H9 (cell line): ENCODE data around the gene MMP14. TPM values are rescaled to one million over a fixed set of nuclear protein-coding genes. Genes with fewer than 3 reads are reported as not detected.

Source experiments
- DNase-seq: peaks from one replicate; pipeline ENCODE4 v3.0.0-alpha.2; 2017
- H2AFZ ChIP-seq: one replicate; pipeline ENCODE4 v1.6.1; 2013; ENCODE audit warnings: mild to moderate bottlenecking, low read length, control low read depth, moderate library complexity
- H2AK5ac ChIP-seq: 2 replicates; pipeline ENCODE4 v1.6.1; 2013; ENCODE audit warnings: low read length, control low read depth, mixed read lengths; ENCODE audit not compliant: insufficient read length
- H2BK120ac ChIP-seq: one replicate; pipeline ENCODE4 v1.6.1; 2013; ENCODE audit warnings: low read depth, mild to moderate bottlenecking, low read length, control low read depth, inconsistent platforms; ENCODE audit not compliant: poor library complexity, severe bottlenecking
- H2BK12ac ChIP-seq: 2 replicates; pipeline ENCODE4 v1.6.1; 2013; ENCODE audit warnings: low read length, control low read depth, mixed read lengths, low read depth; ENCODE audit not compliant: insufficient read length
- H2BK15ac ChIP-seq: 2 replicates; pipeline ENCODE4 v1.6.1; 2013; ENCODE audit warnings: low read depth, low read length, control low read depth
- H2BK20ac ChIP-seq: one replicate; pipeline ENCODE4 v1.6.1; 2013; ENCODE audit warnings: low read depth, mild to moderate bottlenecking, low read length, control low read depth, inconsistent platforms; ENCODE audit not compliant: poor library complexity, severe bottlenecking
- H2BK5ac ChIP-seq: 2 replicates; pipeline ENCODE4 v1.6.1; 2013; ENCODE audit warnings: low read length, control low read depth, mixed read lengths; ENCODE audit not compliant: insufficient read length
- H3K14ac ChIP-seq: 2 replicates; pipeline ENCODE4 v1.6.1; 2013; ENCODE audit warnings: low read length, control low read depth; ENCODE audit not compliant: insufficient read depth
- H3K18ac ChIP-seq: 2 replicates; pipeline ENCODE4 v1.6.1; 2013; ENCODE audit warnings: low read depth, mild to moderate bottlenecking, mixed read lengths, low read length, control low read depth; ENCODE audit not compliant: insufficient read length
- H3K23ac ChIP-seq: 2 replicates; pipeline ENCODE4 v1.6.1; 2013; ENCODE audit warnings: low read length, control low read depth, mixed read lengths, low read depth; ENCODE audit not compliant: insufficient read length
- H3K23me2 ChIP-seq: 2 replicates; pipeline ENCODE4 v1.6.1; 2013; ENCODE audit warnings: low read depth, mild to moderate bottlenecking, mixed read lengths, low read length, control low read depth; ENCODE audit not compliant: insufficient read length, poor library complexity, severe bottlenecking
- H3K27ac ChIP-seq: 2 replicates; pipeline ENCODE4 v1.5.1; 2013; ENCODE audit warnings: low read length, control low read depth, mixed read lengths, low read depth; ENCODE audit not compliant: insufficient read length
- H3K27me3 ChIP-seq: 2 replicates; pipeline ENCODE4 v1.6.1; 2013; ENCODE audit warnings: low read length, control low read depth, inconsistent platforms; ENCODE audit not compliant: insufficient read depth
- H3K4ac ChIP-seq: 2 replicates; pipeline ENCODE4 v1.6.1; 2013; ENCODE audit warnings: low read depth, mild to moderate bottlenecking, control low read depth, inconsistent platforms, low read length, moderate library complexity
- H3K4me1 ChIP-seq: 2 replicates; pipeline ENCODE4 v1.6.1; 2013; ENCODE audit warnings: low read length, control low read depth, inconsistent platforms; ENCODE audit not compliant: insufficient read depth
- H3K4me2 ChIP-seq: 2 replicates; pipeline ENCODE4 v1.6.1; 2013; ENCODE audit warnings: low read length, control low read depth, mixed read lengths; ENCODE audit not compliant: insufficient read length, insufficient read depth
- H3K56ac ChIP-seq: 2 replicates; pipeline ENCODE4 v1.6.1; 2013; ENCODE audit warnings: low read depth, mild to moderate bottlenecking, mixed read lengths, low read length, control low read depth; ENCODE audit not compliant: insufficient read length
- H3K79me1 ChIP-seq: 2 replicates; pipeline ENCODE4 v1.6.1; 2013; ENCODE audit warnings: low read depth, mild to moderate bottlenecking, moderate library complexity, low read length, control low read depth, inconsistent platforms; ENCODE audit not compliant: insufficient read depth, poor library complexity, severe bottlenecking
- H3K79me2 ChIP-seq: 2 replicates; pipeline ENCODE4 v1.6.1; 2013; ENCODE audit warnings: low read length, control low read depth, inconsistent platforms; ENCODE audit not compliant: insufficient read depth
- H3K9ac ChIP-seq: 2 replicates; pipeline ENCODE4 v1.6.1; 2013; ENCODE audit warnings: low read length, control low read depth, mixed read lengths; ENCODE audit not compliant: insufficient read length; ENCODE audit errors: extremely low read depth
- H3K9me3 ChIP-seq: one replicate; pipeline ENCODE4 v1.6.1; 2013; ENCODE audit warnings: low read depth, low read length, inconsistent platforms; ENCODE audit not compliant: control insufficient read depth
- H3T11ph ChIP-seq: one replicate; pipeline ENCODE4 v1.6.1; 2013; ENCODE audit warnings: mild to moderate bottlenecking, low read length, control low read depth, inconsistent platforms
- H4K20me1 ChIP-seq: one replicate; pipeline ENCODE4 v1.6.1; 2013; ENCODE audit not compliant: control insufficient read depth, insufficient read length, insufficient read depth
- H4K5ac ChIP-seq: 2 replicates; pipeline ENCODE4 v1.6.1; 2013; ENCODE audit warnings: low read depth, mild to moderate bottlenecking, mixed read lengths, low read length, control low read depth; ENCODE audit not compliant: insufficient read length
- H4K8ac ChIP-seq: replicated peaks from 2 replicates; pipeline ENCODE4 v1.6.1; 2013; ENCODE audit warnings: low read length, control low read depth, mixed read lengths, low read depth; ENCODE audit not compliant: insufficient read length
- H4K91ac ChIP-seq: 2 replicates; pipeline ENCODE4 v1.6.1; 2013; ENCODE audit warnings: low read depth, mild to moderate bottlenecking, moderate library complexity, mixed read lengths, low read length, control low read depth; ENCODE audit not compliant: insufficient read length
- H3K27ac Mint-ChIP-seq, 3 experiments: 2 replicates in 2 of 3; 3 replicates in 1 of 3; pipeline ENCODE4 v1.8.0; 2020 to 2021; ENCODE audit warnings: mixed read lengths in 3 of 3, mild to moderate bottlenecking in 1 of 3, moderate library complexity in 1 of 3
- H3K27me3 Mint-ChIP-seq: 2 replicates; pipeline ENCODE4 v1.8.0; 2021; ENCODE audit warnings: low read depth, mild to moderate bottlenecking, moderate library complexity, mixed read lengths
- H3K36me3 Mint-ChIP-seq, 3 experiments: 2 replicates in 2 of 3; 3 replicates in 1 of 3; pipeline ENCODE4 v1.8.0; 2020 to 2021; ENCODE audit warnings: low read depth in 3 of 3, mixed read lengths in 3 of 3; ENCODE audit not compliant: insufficient read depth in 1 of 3
- H3K4me1 Mint-ChIP-seq, 2 experiments: 2 replicates each; pipeline ENCODE4 v1.8.0; 2020; ENCODE audit warnings: mixed read lengths in 2 of 2
- H3K4me3 Mint-ChIP-seq, 2 experiments: 2 replicates in 1 of 2; 3 replicates in 1 of 2; pipeline ENCODE4 v1.8.0; 2020 to 2021; ENCODE audit warnings: mild to moderate bottlenecking in 2 of 2, mixed read lengths in 2 of 2, moderate library complexity in 1 of 2
- H3K9me3 Mint-ChIP-seq, 2 experiments: 2 replicates in 1 of 2; 3 replicates in 1 of 2; pipeline ENCODE4 v1.8.0; 2020; ENCODE audit warnings: mild to moderate bottlenecking in 2 of 2, mixed read lengths in 2 of 2, moderate library complexity in 1 of 2
- CTCF ChIP-seq: fragments of 200-600 bp; sonication (generic); conservative IDR thresholded peaks from 3 replicates; pipeline ENCODE4 v1.8.0; 2021; ENCODE audit warnings: antibody characterized with exemption, mild to moderate bottlenecking
- WGBS: extraction: QIAGEN DNeasy Blood & Tissue Kit; methylation state at CpG from one replicate; pipeline ENCODE4 v1.1.7; 2013; ENCODE audit warnings: missing lambda C conversion rate, low lambda C conversion rate, mixed read lengths; ENCODE audit not compliant: insufficient read length; ENCODE audit errors: extremely low coverage; 5-methylcytosine and 5-hydroxymethylcytosine counted together
- total RNA-seq: library from RNA; stranded (reverse); gene quantifications from 2 replicates; pipeline ENCODE4 v1.2.1, GENCODE V29; 2021

The MMP14 gene
- total RNA-seq, 1 experiment from 2014 or later = 56.5 TPM

- Histone ChIP-seq H2BK120ac (peak overlapping the region; percentile 52), H2BK20ac (no peak overlapping the region), H3K18ac (peak overlapping the region; percentile 92), H2BK15ac (no peak overlapping the region), H4K5ac (no peak overlapping the region), H2BK12ac (peak overlapping the region; percentile 83), H3T11ph (peak overlapping the region; percentile 9), H3K27me3 (no peaks in the 10 kb centered on the region), H3K4ac (no peak overlapping the region; the same call in 1 of the 2 replicates), H3K23me2 (peaks cover 9% of the 10 kb centered on the region), H2BK5ac (peak overlapping the region; percentile 64), H3K4me1 (peaks cover 13% of the 10 kb centered on the region), H3K9me3 (no peaks in the 10 kb centered on the region), H4K91ac (no peak overlapping the region), H3K9ac (peak overlapping the region; percentile 82), H3K27ac (peak overlapping the region; percentile 46), H2AK5ac (no peak overlapping the region), H3K79me2 (no peaks in the 10 kb centered on the region), H2AFZ (no peak overlapping the region), H3K56ac (no peak overlapping the region), H4K20me1 (no peaks in the 10 kb centered on the region), H3K23ac (no peak overlapping the region), H3K14ac (peak overlapping the region; percentile 92), H3K4me2 (peak overlapping the region; percentile 79), H4K8ac (no peak overlapping the region), H3K79me1 (no peaks in the 10 kb centered on the region)
- H3K4me1 Mint-ChIP-seq = peaks cover 44 to 52% of the 10 kb centered on the region in 2 experiments
- TF ChIP-seq CTCF = no peak
- H3K27me3 Mint-ChIP-seq = peaks cover 4% of the 10 kb centered on the region
- no peaks in the 10 kb centered on the region; a peak in 1 of 7 replicates for H3K36me3 Mint-ChIP-seq
- H3K27ac Mint-ChIP-seq = peak overlapping the region; percentile 88 to 99 (median 96)
- H3K9me3 Mint-ChIP-seq = no peaks in the 10 kb centered on the region; a peak in 1 of 5 replicates
- WGBS = no CpG with 5 or more reads among the region's 32 CpGs
- peak overlapping the region; percentile 75 to 86 for H3K4me3 Mint-ChIP-seq
- peak; percentile 77 for DNase-seq
These were observed 14.3 kb upstream of the MMP14 start for GRCh38 chr14:22822016-22822570.
